ENCODE measurements around the gene HOXA1. TPM values are rescaled to one million over a fixed set of nuclear protein-coding genes. Genes with fewer than 3 reads are reported as not detected.

The HOXA1 gene
- total and polyA plus RNA-seq, 2 of the 8 experiments (the other 6 are each of a cell fraction or from before 2014, with no cell fraction given), result not detected

DNA sequence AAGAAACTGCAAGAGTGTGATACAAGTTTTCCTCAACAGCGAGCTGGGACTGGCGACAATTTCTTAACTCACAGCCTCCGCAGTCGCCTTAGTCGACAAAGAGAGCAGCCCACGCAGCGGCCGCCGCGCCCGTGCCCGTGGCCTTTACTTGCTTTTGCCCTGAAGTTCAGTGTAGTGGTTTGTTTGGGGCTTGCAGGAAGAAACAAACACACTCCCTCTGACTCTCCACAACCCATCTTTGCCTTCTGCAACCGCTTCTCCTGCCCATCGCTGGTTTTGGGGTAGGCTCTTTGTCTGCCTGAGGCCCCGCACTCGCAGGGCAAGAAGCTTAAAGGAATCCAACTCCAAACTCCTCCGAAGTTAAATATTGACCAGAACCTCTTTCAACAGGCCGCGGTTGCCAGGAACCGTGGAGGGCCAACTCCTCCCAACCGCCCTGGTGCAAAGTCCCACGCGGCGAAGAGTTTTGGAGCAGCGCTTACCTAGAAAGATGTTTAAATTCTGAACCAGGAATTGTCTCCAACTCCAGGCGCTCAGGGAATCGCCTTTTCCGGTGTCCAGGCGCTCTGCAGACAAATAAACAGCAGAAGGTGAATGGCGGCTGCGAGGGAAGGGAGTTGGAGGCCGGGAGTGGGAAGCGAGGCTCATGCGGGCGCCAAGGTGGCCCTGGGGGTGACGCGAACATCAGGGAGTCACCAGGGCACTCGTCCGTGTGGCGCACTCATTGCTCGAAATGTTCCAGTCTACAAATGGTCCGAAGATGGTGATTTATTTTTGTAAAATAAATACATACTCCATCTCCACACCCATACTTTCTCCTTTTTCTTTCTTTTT is 26.5 kb upstream of the HOXA1 start:
- no peak overlapping the region for H3K56ac ChIP-seq (replicated peaks; ENCODE audit: insufficient read length, low read depth, low read length)
- H2BK5ac ChIP-seq (ENCODE audit: low read depth, low read length), result no peak overlapping the region
- no peak overlapping the region for H4K91ac ChIP-seq (replicated peaks; ENCODE audit: insufficient read length, low read length)
- TF ChIP-seq EZH2 (IDR thresholded peaks at IDR 0.05; ENCODE audit: low read depth, low read length, severe bottlenecking), result peak; percentile 92
- no peak for TF ChIP-seq SP4 (IDR thresholded peaks at IDR 0.05; ENCODE audit: low read length)
- TF ChIP-seq CBX8 (IDR thresholded peaks at IDR 0.05; ENCODE audit: borderline replicate concordance, low read depth, low read length), result 0 out of 2 replicates have a peak, but pooled peaks have one; percentile 23
- TF ChIP-seq GTF2F1 (IDR thresholded peaks at IDR 0.05; ENCODE audit: borderline replicate concordance, low read depth, low read length), result no peak
- TF ChIP-seq SP2 (IDR thresholded peaks at IDR 0.05; ENCODE audit: low read length), result no peak
- peak; percentile 91 for TF ChIP-seq SUZ12 (IDR thresholded peaks at IDR 0.05; ENCODE audit: low read length)
- TF ChIP-seq RNF2 (IDR thresholded peaks at IDR 0.05; ENCODE audit: borderline replicate concordance, low read depth, low read length, missing control alignments, poor library complexity, severe bottlenecking), result peak; percentile 99
- TF ChIP-seq YY1 (IDR thresholded peaks at IDR 0.05; ENCODE audit: low read depth, low read length), result 0 out of 2 replicates have a peak, but pooled peaks have one; percentile 32
- FAIRE-seq (no peak), DNase-seq (ENCODE audit: low read depth in 1 of 2, low spot score in 2 of 2) (peak in 1 of 2 experiments; percentile 52)
- no peak overlapping the region for H4K5ac ChIP-seq (ENCODE audit: insufficient read length, low read depth, low read length)
- H4K20me1 ChIP-seq (replicated peaks in 1 of 2; ENCODE audit: control insufficient read depth in 1 of 2, insufficient read depth in 2 of 2, low read length in 2 of 2), result peaks cover 28 to 29% of the 10 kb centered on the region in 2 experiments
- 10% methylated on average over 42 of the region's 42 CpGs; no CpG with 5 or more reads in 1 of the 2 experiments for WGBS, 2 experiments (ENCODE audit: extremely low coverage in 1 of 2, insufficient coverage in 1 of 2, insufficient read length in 1 of 2, insufficient replicate concordance in 2 of 2, low coverage in 1 of 2, low lambda C conversion rate in 2 of 2, missing lambda C conversion rate in 1 of 2)
- H4K8ac ChIP-seq (ENCODE audit: extremely low read depth, insufficient read depth, low read length), result no peak overlapping the region
- H2BK120ac ChIP-seq (replicated peaks; ENCODE audit: low read depth, low read length), result no peak overlapping the region
- H2AK5ac ChIP-seq (ENCODE audit: low read depth, low read length), result no peak overlapping the region
- no peak overlapping the region for H3K4ac ChIP-seq (replicated peaks; ENCODE audit: insufficient read length, low read depth, low read length)
- H3K27me3 ChIP-seq (replicated peaks in 1 of 4; ENCODE audit: control insufficient read depth in 3 of 4, extremely low read depth in 1 of 4, insufficient read depth in 3 of 4, low read length in 3 of 4), result peaks cover 100% of the 10 kb centered on the region in 4 experiments
- no peak overlapping the region for H2BK15ac ChIP-seq (ENCODE audit: low read length)
- H2BK12ac ChIP-seq (ENCODE audit: low read depth, low read length), result no peak overlapping the region
- H3K23ac ChIP-seq (ENCODE audit: insufficient read length), result no peak overlapping the region
- no peak overlapping the region for H3K27ac ChIP-seq (ENCODE audit: low read depth, low read length)
- H2AFZ ChIP-seq (ENCODE audit: low read length), result no peak overlapping the region
- CTCF ChIA-PET (ENCODE audit: partially characterized antibody), result interaction anchor here (0.9 to 1.4 kb wide), 2 partner anchors 21 to 23 kb away, joined by 3 to 4 read pairs; partner anchors contain the start of gene HOXA5
- no peak overlapping the region for H3K14ac ChIP-seq (ENCODE audit: insufficient read length)
- POLR2A ChIA-PET (ENCODE audit: partially characterized antibody), result no interaction called here
- H2BK20ac ChIP-seq (ENCODE audit: low read length), result no peak overlapping the region
- no peaks in the 10 kb centered on the region for H3K79me2 ChIP-seq (ENCODE audit: control insufficient read depth in 1 of 2, insufficient read depth in 2 of 2, low read length in 2 of 2)
- H3K9ac ChIP-seq (replicated peaks in 1 of 4; ENCODE audit: extremely low read depth in 1 of 4, low read depth in 3 of 4, low read length in 3 of 4), result no peak overlapping the region
- no peak overlapping the region; a peak in 1 of 4 replicates for H3K4me2 ChIP-seq (ENCODE audit: insufficient read depth in 1 of 2, low read depth in 2 of 2, low read length in 2 of 2)
- no peaks in the 10 kb centered on the region for H3K79me1 ChIP-seq (ENCODE audit: low read depth, low read length)
- no peak overlapping the region for H3K18ac ChIP-seq (ENCODE audit: extremely low read depth, low read length)
- H3K4me3 ChIP-seq (ENCODE audit: extremely low read depth in 1 of 4, insufficient read depth in 2 of 4, low read depth in 3 of 4, low read length in 4 of 4), result no peak overlapping the region
- no peaks in the 10 kb centered on the region; the same call in 1 of the 2 replicates for H3K23me2 ChIP-seq (ENCODE audit: low read depth, low read length)
- H3K36me3 ChIP-seq (ENCODE audit: control insufficient read depth in 2 of 4, insufficient read depth in 4 of 4, low read length in 3 of 4), result no peaks in the 10 kb centered on the region
- no peaks in the 10 kb centered on the region for H3K9me3 ChIP-seq (ENCODE audit: insufficient read depth in 2 of 2, low read depth in 1 of 2, low read length in 1 of 2)
- 0 out of 7 replicates have a peak, but pooled peaks cover 0 to 2% (median 0%) of the 10 kb centered on the region in 4 experiments for H3K4me1 ChIP-seq (replicated peaks in 1 of 4; ENCODE audit: control insufficient read depth in 3 of 4, insufficient read depth in 4 of 4, low read length in 3 of 4)
